Vagina (tissue), 2 donors: ENCODE data around the gene GRM8. TPM values are rescaled to one million over a fixed set of nuclear protein-coding genes. Genes with fewer than 3 reads are reported as not detected.

Experiments
- DNase-seq, 2 donors: peaks; one replicate each; pipeline ENCODE4 v3.0.0-alpha.2; 2017; ENCODE audit errors: extremely low spot score in 2 of 2
- H3K27ac ChIP-seq: fragments of 200-600 bp; sonication (generic); one replicate; pipeline ENCODE4 v1.5.1; 2019
- H3K27me3 ChIP-seq: fragments of 200-600 bp; sonication (generic); one replicate; pipeline ENCODE4 v1.5.1; 2019
- H3K36me3 ChIP-seq, 2 donors: fragments of 200-600 bp; sonication (generic); one replicate each; pipeline ENCODE4 v1.5.1; 2017 to 2019
- H3K4me1 ChIP-seq: fragments of 200-600 bp; sonication (generic); one replicate; pipeline ENCODE4 v1.5.1; 2019
- H3K4me3 ChIP-seq, 2 donors: fragments of 200-600 bp; sonication (generic); 1 replicate in 1 of 2; 2 replicates in 1 of 2; pipeline ENCODE4 v1.5.1; 2016 to 2019
- H3K9me3 ChIP-seq: fragments of 200-600 bp; sonication (generic); one replicate; pipeline ENCODE4 v1.5.1; 2019
- POLR2A ChIP-seq, 2 donors: fragments of 450-650 bp; IDR thresholded peaks; one replicate each; pipeline ENCODE4 v1.6.1; 2017; ENCODE audit warnings: antibody characterized with exemption in 2 of 2, mild to moderate bottlenecking in 2 of 2, moderate library complexity in 2 of 2
- POLR2AphosphoS5 ChIP-seq, 2 donors: sonication (generic); formaldehyde crosslinking; IDR thresholded peaks; one replicate each; pipeline ENCODE4 v1.9.0; 2017; ENCODE audit warnings: antibody characterized with exemption in 2 of 2, mild to moderate bottlenecking in 2 of 2, low read depth in 1 of 2; ENCODE audit not compliant: insufficient read depth in 1 of 2
- intact Hi-C: fragments of 100-400 bp; cut with DNase I; formaldehyde crosslinking; loops from one replicate; pipeline ENCODE4 v1.15.1; 2023
- total RNA-seq: library from RNA; depleted of rRNA; stranded (reverse); fragments of >200 nt; gene quantifications from one replicate; pipeline ENCODE4 v1.2.3, GENCODE V29; 2016
- TF ChIP-seq, protein P1 (sequence below), 3 experiments: fragments of 450-650 bp in 2 of 3; fragments of 200-600 bp in 1 of 3; sonication (generic) in 1 of 3; IDR thresholded peaks; one replicate each; pipeline ENCODE4 v1.5.1; 2017 to 2019; ENCODE audit warnings: antibody characterized with exemption in 3 of 3, mild to moderate bottlenecking in 2 of 3, moderate library complexity in 2 of 3

GRM8 gene
- total RNA-seq, 1 donor from 2014 or later, result not detected

DNA sequence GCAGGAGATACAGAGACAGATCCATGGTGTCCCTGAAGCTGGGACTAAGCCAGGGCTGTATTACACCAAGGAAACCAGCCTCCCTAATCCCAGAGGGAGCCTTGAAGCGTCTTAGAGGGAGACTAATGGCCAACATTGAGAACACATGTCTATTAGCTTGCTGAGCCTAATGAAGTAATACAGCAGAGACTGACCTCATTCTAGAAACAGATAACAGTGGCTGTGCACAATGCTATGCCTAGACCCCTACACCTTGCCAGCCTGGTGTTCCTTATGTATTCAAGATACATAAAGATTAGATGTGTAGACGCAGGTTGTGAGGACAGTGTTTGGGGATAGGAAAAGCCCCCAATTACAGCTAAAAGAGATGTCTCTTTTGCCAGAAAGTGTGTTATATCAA lies 19.1 kb downstream of the GRM8 start:
- Histone ChIP-seq H3K27me3 (no peaks in the 10 kb centered on the region), H3K9me3 (no peaks in the 10 kb centered on the region), H3K36me3 (no peaks in the 10 kb centered on the region), H3K4me3 (no peak overlapping the region), H3K27ac (no peak overlapping the region), H3K4me1 (no peaks in the 10 kb centered on the region)
- intact Hi-C loops, result no loop called here
- TF ChIP-seq, protein P1, sequence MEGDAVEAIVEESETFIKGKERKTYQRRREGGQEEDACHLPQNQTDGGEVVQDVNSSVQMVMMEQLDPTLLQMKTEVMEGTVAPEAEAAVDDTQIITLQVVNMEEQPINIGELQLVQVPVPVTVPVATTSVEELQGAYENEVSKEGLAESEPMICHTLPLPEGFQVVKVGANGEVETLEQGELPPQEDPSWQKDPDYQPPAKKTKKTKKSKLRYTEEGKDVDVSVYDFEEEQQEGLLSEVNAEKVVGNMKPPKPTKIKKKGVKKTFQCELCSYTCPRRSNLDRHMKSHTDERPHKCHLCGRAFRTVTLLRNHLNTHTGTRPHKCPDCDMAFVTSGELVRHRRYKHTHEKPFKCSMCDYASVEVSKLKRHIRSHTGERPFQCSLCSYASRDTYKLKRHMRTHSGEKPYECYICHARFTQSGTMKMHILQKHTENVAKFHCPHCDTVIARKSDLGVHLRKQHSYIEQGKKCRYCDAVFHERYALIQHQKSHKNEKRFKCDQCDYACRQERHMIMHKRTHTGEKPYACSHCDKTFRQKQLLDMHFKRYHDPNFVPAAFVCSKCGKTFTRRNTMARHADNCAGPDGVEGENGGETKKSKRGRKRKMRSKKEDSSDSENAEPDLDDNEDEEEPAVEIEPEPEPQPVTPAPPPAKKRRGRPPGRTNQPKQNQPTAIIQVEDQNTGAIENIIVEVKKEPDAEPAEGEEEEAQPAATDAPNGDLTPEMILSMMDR (IDR thresholded peaks at IDR 0.05), result no peak
- TF ChIP-seq POLR2A (IDR thresholded peaks at IDR 0.05), result no peak
- TF ChIP-seq POLR2AphosphoS5 (IDR thresholded peaks at IDR 0.05; ENCODE audit: insufficient read depth in 1 of 2, low read depth in 1 of 2), result no peak
- no peak for DNase-seq

DNA sequence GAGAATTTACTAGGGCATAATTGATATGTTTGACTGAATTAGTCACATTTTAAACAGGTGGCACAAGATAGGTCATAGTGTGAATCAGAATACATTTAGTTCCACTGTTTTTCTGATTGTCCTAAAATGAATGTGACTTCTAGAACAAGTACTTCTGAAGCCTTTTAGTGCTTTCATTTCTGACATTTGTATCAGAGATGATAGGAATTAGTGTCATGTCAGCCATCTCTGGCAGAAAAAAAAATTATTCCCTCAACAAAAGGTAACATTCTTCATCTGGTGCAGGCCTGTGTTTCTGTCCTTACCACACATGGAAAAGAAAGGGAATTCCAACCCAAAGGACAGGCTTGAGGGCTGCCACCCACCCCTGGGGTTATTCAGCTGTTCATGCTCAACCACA lies 21.3 kb downstream of the GRM8 start:
- TF ChIP-seq POLR2AphosphoS5 (IDR thresholded peaks at IDR 0.05; ENCODE audit: insufficient read depth in 1 of 2, low read depth in 1 of 2) (no peak), POLR2A (IDR thresholded peaks at IDR 0.05) (no peak)
- TF ChIP-seq, protein P1 (IDR thresholded peaks at IDR 0.05), result no peak
- no peak overlapping the region for H3K4me3 ChIP-seq
- H3K27ac ChIP-seq, result no peak overlapping the region
- H3K4me1 ChIP-seq, result no peaks in the 10 kb centered on the region
- no peak for DNase-seq
- intact Hi-C loops, result no loop called here
- H3K36me3 ChIP-seq, result no peaks in the 10 kb centered on the region
- H3K9me3 ChIP-seq, result no peaks in the 10 kb centered on the region
- no peaks in the 10 kb centered on the region for H3K27me3 ChIP-seq

DNA sequence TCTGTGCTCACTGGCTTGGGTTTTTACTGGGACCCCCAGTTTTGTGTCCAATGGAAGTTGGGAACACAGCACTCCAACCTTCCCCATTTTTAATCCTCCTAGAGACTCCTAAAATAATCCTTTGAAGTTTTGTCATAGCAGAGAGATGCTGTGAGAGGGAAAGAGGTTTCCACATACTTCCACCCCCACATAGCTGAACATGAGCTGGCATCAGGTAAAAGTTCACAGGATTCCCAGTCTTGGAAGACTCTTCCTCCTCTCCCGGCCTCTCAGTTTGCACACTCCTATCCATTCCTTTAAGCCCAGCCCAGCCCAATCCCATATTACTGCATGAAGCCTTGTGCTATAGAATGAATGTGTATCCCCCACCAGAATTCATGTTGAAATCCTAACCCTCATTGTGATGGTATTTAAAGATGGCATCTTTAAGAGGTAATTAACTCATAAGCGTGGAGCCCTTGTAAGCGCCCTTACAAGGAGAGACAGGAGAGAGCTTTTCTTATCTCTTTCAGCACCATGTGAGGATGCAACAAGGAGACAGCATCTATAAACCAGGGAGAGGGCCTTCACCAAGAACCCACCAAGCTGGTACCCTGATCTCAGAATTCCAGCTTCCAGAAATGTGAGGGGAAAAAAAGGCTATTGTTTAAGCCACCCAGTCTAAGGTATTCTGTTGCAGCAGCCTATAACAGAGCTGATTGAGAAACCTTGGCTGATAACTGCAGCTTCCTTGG lies 22.4 kb downstream of the GRM8 start:
- H3K9me3 ChIP-seq, result no peaks in the 10 kb centered on the region
- no peak for TF ChIP-seq POLR2AphosphoS5 (IDR thresholded peaks at IDR 0.05; ENCODE audit: insufficient read depth in 1 of 2, low read depth in 1 of 2)
- TF ChIP-seq POLR2A (IDR thresholded peaks at IDR 0.05), result no peak
- no peak for DNase-seq
- intact Hi-C loops, result no loop called here
- no peak overlapping the region for H3K27ac ChIP-seq
- no peak overlapping the region for H3K4me3 ChIP-seq
- H3K36me3 ChIP-seq, result no peaks in the 10 kb centered on the region
- H3K4me1 ChIP-seq, result no peaks in the 10 kb centered on the region
- no peaks in the 10 kb centered on the region for H3K27me3 ChIP-seq

DNA sequence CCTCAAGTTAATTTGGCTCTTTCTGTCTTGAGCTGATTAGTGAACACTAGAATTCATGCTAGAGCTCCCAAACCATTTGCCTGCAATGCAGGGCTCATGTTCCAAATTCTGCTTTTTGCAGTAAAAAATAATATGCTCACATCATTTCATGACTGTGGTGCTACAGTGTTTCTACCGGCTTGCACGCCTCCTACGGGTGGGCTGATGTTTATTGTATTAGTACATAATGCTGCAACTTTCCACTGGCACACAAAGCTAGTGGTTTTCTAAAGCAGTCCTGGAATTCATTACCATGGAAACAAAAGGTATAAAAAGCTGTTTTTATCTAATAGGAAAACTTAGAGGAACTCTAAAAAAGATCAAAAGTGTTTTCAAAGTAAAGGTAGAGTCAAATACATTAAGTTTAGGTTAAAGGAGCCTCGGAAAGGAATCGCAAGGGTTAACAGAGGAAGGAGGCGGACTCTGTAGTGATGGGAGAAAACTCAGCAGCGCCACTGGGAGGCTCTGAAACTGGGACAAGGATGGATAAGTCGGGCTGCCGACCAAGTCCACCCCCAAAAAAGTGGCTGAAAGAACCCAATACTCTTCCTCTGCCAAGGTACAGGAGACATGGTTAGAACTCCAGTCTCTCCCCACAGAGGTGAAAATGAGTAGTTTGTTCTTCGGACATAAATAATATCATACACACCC lies 25.9 kb downstream of the GRM8 start:
- Histone ChIP-seq H3K27me3 (no peaks in the 10 kb centered on the region), H3K4me1 (no peaks in the 10 kb centered on the region)
- TF ChIP-seq, protein P1 (IDR thresholded peaks at IDR 0.05), result no peak

DNA sequence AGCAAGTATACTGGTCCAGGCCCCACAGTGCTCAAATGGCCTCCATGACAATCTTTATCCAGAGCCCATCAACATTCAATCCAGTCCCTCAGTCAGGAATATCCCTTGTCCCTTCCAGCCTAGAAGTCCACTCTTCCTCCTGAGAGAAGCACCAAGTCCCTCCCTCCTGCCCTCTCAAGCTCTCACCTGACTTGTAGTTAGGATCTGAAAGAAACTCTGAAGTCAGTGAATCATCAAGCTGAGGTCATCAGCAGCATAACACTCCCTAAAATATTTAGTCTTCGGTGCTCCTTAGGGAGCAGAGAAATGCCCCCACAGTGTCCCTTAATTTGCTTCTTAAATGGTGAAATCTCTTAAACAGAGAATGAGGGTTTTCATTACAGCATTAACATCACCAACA lies 31.0 kb downstream of the GRM8 start:
- H3K4me1 ChIP-seq, result no peaks in the 10 kb centered on the region
- intact Hi-C loops, result no loop called here
- H3K4me3 ChIP-seq, result no peak overlapping the region
- no peaks in the 10 kb centered on the region for H3K36me3 ChIP-seq
- TF ChIP-seq, protein P1 (IDR thresholded peaks at IDR 0.05), result no peak
- TF ChIP-seq POLR2A (IDR thresholded peaks at IDR 0.05), result no peak
- TF ChIP-seq POLR2AphosphoS5 (IDR thresholded peaks at IDR 0.05; ENCODE audit: insufficient read depth in 1 of 2, low read depth in 1 of 2), result no peak
- H3K9me3 ChIP-seq, result no peaks in the 10 kb centered on the region
- H3K27ac ChIP-seq, result no peak overlapping the region
- DNase-seq, result no peak
- H3K27me3 ChIP-seq, result no peaks in the 10 kb centered on the region

More for the DNA sequence above, 25.9 kb downstream of the GRM8 start:
- H3K9me3 ChIP-seq, result no peaks in the 10 kb centered on the region
- no peak overlapping the region for H3K27ac ChIP-seq
- intact Hi-C loops, result no loop called here
- H3K4me3 ChIP-seq, result no peak overlapping the region
- DNase-seq, result no peak
- H3K36me3 ChIP-seq, result no peaks in the 10 kb centered on the region
